Renal cortex interstitium (tissue), 11 donors: ENCODE results near the gene KTN1. TPM values are rescaled to one million over a fixed set of nuclear protein-coding genes. Genes with fewer than 3 reads are reported as not detected.

Experiments
- DNase-seq, 11 donors: peaks; one replicate each; pipeline ENCODE4 v3.0.0-alpha.2; 2013; ENCODE audit warnings: low read depth in 9 of 11, low spot score in 4 of 11; ENCODE audit errors: extremely low read depth in 1 of 11
- polyA plus RNA-seq, 3 donors: library from polyadenylated mRNA; unstranded; fragments of 120-200 nt; gene quantifications; one replicate each; pipeline ENCODE4 v1.2.1, GENCODE V29; 2013; ENCODE audit not compliant: insufficient read length in 3 of 3

KTN1 gene
- polyA plus RNA-seq, 3 donors, result 181 to 216 (median 210) TPM

DNA sequence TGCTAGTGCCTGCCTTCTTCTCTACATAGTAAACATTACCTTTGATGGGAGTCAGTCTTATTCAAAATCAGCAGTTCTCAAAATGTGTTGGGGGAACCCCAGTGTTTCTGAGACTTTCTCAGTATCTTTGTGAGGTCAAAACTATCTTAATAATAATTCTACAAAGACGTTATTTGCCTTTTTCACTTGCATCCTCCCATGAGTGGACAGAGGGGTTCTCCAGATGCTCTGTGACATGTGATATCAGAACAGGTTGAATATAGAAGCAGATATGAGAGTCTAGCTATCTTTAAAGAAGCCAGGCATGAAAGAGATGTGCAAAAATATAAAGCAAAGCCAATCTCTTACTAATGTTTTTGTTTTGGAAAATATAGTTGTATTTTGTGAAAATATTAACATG lies 144.7 kb downstream of the KTN1 start:
- no peak for DNase-seq

DNA sequence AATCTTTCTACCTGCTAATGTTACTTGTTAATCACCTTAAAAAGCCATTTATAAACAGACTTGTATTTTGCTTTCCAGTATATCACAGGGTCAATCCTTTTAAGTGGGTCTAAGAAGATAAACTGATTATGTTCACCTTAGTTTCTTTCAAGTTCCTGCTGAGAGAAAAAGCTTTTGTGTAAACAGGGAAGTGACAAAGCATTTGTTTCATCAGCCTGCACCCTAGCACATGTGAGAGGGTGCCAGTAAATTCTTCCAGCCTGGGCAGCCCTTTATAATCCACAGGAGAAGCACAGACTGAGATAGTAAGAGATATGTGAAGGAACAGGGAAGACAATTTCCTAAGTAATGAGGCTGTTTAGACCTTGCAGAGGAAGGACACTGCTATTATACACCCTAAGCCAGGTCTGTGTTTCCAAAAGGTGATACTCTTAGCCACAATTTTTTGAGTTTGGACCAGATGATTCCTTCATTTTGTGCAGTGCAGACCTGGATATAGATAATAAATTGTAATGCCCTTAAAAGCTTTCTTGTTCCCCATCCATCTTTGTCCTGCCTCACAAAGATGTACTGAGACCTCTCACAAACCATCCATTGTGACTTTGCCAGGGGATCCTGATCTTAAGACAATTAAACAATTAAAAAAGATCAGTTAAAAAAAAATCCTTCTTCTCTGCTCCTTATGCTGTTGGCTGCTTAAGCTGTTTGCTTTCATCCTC lies 150.7 kb downstream of the KTN1 start:
- no peak for DNase-seq

DNA sequence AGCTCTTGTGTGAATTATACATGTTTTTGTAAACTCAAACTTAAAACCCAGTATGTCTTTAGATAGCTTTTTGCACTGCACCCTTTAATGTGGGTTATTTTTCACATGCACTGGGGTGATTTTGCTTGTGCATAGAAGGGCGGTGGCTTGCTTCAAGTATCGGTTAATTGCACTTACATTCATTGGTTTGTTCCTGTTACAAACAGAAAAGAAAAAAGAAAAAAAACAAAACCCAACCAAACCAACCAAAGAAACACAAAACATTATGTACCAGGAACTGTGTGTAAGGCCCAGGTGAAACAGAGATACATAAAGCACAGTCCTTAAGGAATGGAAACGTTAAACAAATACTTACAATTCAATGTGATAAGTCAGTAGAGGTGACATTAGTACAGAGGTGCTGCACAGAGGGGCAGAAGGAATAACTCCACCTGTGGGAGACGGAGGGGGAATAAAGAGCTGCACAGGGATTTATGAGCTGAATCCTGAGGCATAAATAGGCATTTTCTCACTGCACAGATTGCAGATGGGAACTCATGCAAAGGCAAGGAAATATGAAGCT lies 151.4 kb downstream of the KTN1 start:
- no peak for DNase-seq

DNA sequence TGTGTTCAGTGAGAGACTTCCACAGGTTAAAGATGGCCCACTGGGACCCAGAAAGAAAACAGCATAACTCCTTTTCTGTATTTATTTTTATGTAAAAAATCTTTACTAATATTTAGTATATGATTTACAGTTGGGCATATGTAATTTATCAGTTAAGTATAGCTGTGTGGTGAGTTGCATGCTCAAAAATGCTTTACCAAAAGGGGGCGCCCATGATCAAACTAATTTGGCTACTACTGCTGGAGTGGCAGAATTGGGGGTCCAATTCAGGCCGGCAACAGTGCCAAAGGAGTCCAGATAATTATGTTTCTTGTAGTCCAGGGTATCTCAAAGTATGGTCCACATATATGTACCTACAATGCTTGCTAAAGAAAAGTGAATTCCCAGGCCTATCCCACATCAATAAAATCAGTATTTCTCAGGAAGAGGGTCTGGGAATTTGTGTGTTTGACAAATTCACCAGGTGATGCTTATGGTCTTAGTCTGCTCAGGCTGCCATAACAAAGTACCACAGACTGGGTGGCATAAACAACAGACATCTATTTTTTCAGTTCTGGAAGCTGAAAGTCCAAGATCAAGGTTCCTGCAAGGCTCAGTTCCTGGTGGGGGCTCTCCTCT lies 152.0 kb downstream of the KTN1 start:
- peak in 1 of 11 donors; percentile 18 for DNase-seq

DNA sequence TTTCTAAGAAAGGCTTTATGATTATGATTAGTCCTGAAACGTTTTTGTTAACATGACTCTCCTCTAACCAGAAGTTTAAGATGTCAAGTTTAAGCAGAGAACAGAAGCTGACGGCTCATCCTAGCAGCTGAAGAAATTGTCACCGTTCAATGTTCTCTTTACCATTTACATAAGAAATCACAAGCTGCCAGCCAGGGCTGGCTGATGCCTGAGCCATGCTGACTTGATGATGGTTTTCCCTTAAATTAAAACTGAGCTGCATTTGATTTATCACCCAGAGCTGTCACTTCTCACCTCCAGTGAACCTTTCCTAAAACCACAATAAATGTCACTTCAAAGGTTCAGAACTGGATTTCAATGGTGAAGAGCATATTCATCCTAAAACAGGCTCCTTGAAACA lies 153.6 kb downstream of the KTN1 start:
- no peak for DNase-seq

Other genes starting within 250 kb of the KTN1 start
- gene ATG14, start 168.4 kb upstream of the KTN1 start, polyA plus RNA-seq, result 10 to 100 TPM; 15.8 to 28.1 (median 21.9) TPM
- gene TBPL2, start 139.6 kb upstream of the KTN1 start, polyA plus RNA-seq, result under 1 TPM in 2 of 3 donors, not detected in 1; 0.07 to 0.12 TPM